ENCODE measurements around the gene UBN1.
"Not testable (repeated sequence)": the region's sequence is repeated elsewhere in the genome, so short reads cannot be mapped to it uniquely, and the experiment has no call there.

UBN1 gene

DNA sequence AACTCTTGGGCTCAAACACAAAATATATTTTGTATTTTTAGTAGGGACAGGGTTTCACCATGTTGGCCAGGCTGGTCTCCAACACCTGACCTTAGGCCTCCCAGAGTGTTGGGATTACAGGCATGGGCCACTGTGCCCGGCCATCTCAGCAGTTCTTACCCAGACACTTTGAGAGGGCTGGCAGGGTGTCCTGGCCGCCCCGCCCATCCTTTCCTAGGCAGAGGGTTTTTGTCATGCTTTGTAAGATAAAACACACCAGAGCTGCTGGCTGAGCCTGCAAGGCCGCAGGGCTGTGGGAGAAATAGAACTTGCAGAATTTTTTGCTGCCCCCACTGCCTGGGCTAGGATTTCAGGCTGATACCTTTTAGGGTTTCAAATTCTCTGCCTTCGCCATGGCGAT lies 80.9 kb downstream of the UBN1 start:
- Histone ChIP-seq H3K27ac (ENCODE audit: insufficient read depth in 1 of 2, low read depth in 1 of 2, low read length in 2 of 2, poor library complexity in 1 of 2, severe bottlenecking in 2 of 2) (no peak overlapping the region), H3K36me3 (ENCODE audit: control insufficient read depth in 4 of 4, insufficient read depth in 4 of 4, low read length in 3 of 4) (no peaks in the 10 kb centered on the region), H3K4me3 (ENCODE audit: control insufficient read depth in 1 of 7, extremely low read depth in 1 of 7, insufficient read depth in 4 of 7, low read depth in 2 of 7, low read length in 6 of 7) (no peak overlapping the region), H3K9me3 (ENCODE audit: control extremely low read depth in 1 of 5, control insufficient read depth in 4 of 5, insufficient read depth in 2 of 5, low read depth in 1 of 5, low read length in 4 of 5) (peaks cover 2 to 9% (median 6%) of the 10 kb centered on the region in 5 experiments), H3K27me3 (replicated peaks in 2 of 5; ENCODE audit: control insufficient read depth in 4 of 5, insufficient read depth in 5 of 5, low read length in 4 of 5) (peaks cover 0 to 10% (median 0%) of the 10 kb centered on the region in 5 experiments), H3K4me1 (ENCODE audit: control extremely low read depth in 1 of 4, control insufficient read depth in 4 of 4, insufficient read depth in 4 of 4, low read length in 3 of 4) (no peaks in the 10 kb centered on the region)
- 96% methylated on average over 6 of the region's 6 CpGs for WGBS (ENCODE audit: insufficient coverage)
- ChIA-PET POLR2A (no interaction called here), CTCF (no interaction called here)
- no peak for DNase-seq

DNA sequence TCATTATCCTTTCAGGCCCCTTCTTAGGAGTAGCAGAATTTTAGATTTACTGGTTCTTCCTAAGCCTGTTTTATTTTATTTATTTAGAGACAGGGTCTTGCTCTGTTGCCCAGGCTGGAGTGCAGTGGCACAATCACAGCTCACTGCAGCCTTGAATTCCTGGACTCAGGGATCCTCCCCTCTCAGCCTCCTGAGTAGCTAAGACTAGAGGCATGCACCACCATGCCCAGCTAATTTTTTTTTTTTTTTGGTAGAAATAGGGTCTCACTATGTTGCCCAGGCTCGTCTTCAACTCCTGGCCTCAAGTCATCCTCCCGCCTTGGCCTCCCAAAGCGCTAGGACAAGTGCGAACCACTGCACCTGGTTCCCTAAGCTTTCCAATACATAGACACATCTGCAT lies 82.3 kb downstream of the UBN1 start:
- H3K4me1 ChIP-seq (ENCODE audit: control extremely low read depth in 1 of 4, control insufficient read depth in 4 of 4, insufficient read depth in 4 of 4, low read length in 3 of 4); H3K27ac ChIP-seq (ENCODE audit: insufficient read depth in 1 of 2, low read depth in 1 of 2, low read length in 2 of 2, poor library complexity in 1 of 2, severe bottlenecking in 2 of 2); H3K9me3 ChIP-seq (ENCODE audit: control extremely low read depth in 1 of 5, control insufficient read depth in 4 of 5, insufficient read depth in 2 of 5, low read depth in 1 of 5, low read length in 4 of 5); H3K4me3 ChIP-seq (ENCODE audit: control insufficient read depth in 1 of 7, extremely low read depth in 1 of 7, insufficient read depth in 4 of 7, low read depth in 2 of 7, low read length in 6 of 7); DNase-seq; H3K36me3 ChIP-seq (ENCODE audit: control insufficient read depth in 4 of 4, insufficient read depth in 4 of 4, low read length in 3 of 4); POLR2A ChIA-PET: not testable (repeated sequence)
- 80% methylated on average over 1 of the region's 4 CpGs for WGBS (ENCODE audit: insufficient coverage)
- H3K27me3 ChIP-seq (replicated peaks in 2 of 5; ENCODE audit: control insufficient read depth in 4 of 5, insufficient read depth in 5 of 5, low read length in 4 of 5), result peaks cover 0 to 19% (median 6%) of the 10 kb centered on the region in 5 experiments
- CTCF ChIA-PET, result interaction anchor here (1.0 kb wide), 1 partner anchor 10 kb away, joined by 3 read pairs; no protein-coding TSS in a partner anchor

DNA sequence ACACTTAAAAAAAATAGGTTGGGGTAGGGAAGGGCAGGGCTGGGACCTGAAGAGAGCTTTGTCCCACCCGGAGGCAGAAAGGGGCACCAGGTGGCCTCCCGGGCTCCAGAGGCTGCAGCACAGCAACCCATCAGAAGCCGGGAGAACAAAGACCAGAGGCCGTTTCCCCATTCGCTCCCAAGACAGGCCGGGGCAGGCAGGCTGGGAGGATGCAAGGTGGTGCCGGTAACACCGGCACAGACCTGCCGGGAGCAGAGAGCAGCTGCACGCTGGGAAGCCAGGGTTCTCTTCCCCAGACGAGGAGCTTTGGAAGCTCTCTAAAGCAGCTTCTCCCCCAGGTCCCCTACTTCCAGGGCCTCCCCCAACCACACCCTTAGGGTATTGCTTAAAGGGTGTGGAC lies 84.1 kb downstream of the UBN1 start:
- DNase-seq, result no peak
- ChIA-PET CTCF (interaction anchor here (1.4 to 1.5 kb wide), 2 partner anchors 11 to 24 kb away, joined by 3 to 5 read pairs; no protein-coding TSS in a partner anchor), POLR2A (no interaction called here)
- H3K4me3 ChIP-seq (ENCODE audit: control insufficient read depth in 1 of 7, extremely low read depth in 1 of 7, insufficient read depth in 4 of 7, low read depth in 2 of 7, low read length in 6 of 7), result no peak overlapping the region
- no peak overlapping the region for H3K27ac ChIP-seq (ENCODE audit: insufficient read depth in 1 of 2, low read depth in 1 of 2, low read length in 2 of 2, poor library complexity in 1 of 2, severe bottlenecking in 2 of 2)
- H3K4me1 ChIP-seq (ENCODE audit: control extremely low read depth in 1 of 4, control insufficient read depth in 4 of 4, insufficient read depth in 4 of 4, low read length in 3 of 4), result peaks cover 0 to 6% (median 5%) of the 10 kb centered on the region in 4 experiments
- WGBS (ENCODE audit: insufficient coverage), result 96% methylated on average over 10 of the region's 11 CpGs
- H3K9me3 ChIP-seq (ENCODE audit: control extremely low read depth in 1 of 5, control insufficient read depth in 4 of 5, insufficient read depth in 2 of 5, low read depth in 1 of 5, low read length in 4 of 5), result peaks cover 0 to 9% (median 6%) of the 10 kb centered on the region in 5 experiments
- no peaks in the 10 kb centered on the region for H3K36me3 ChIP-seq (ENCODE audit: control insufficient read depth in 4 of 4, insufficient read depth in 4 of 4, low read length in 3 of 4)
- H3K27me3 ChIP-seq (replicated peaks in 2 of 5; ENCODE audit: control insufficient read depth in 4 of 5, insufficient read depth in 5 of 5, low read length in 4 of 5), result peaks cover 0 to 31% (median 16%) of the 10 kb centered on the region in 5 experiments

All from common myeloid progenitor, CD34-positive (primary cell).